ENCODE measurements around the gene LSM12. TPM values are rescaled to one million over a fixed set of nuclear protein-coding genes. Genes with fewer than 3 reads are reported as not detected.
A peak's percentile ranks its signal among the peaks of the same experiment; 100 is the strongest.

The LSM12 gene
- total and polyA plus RNA-seq, 8 donors, result 31.3 to 53.2 (median 37.2) TPM

DNA sequence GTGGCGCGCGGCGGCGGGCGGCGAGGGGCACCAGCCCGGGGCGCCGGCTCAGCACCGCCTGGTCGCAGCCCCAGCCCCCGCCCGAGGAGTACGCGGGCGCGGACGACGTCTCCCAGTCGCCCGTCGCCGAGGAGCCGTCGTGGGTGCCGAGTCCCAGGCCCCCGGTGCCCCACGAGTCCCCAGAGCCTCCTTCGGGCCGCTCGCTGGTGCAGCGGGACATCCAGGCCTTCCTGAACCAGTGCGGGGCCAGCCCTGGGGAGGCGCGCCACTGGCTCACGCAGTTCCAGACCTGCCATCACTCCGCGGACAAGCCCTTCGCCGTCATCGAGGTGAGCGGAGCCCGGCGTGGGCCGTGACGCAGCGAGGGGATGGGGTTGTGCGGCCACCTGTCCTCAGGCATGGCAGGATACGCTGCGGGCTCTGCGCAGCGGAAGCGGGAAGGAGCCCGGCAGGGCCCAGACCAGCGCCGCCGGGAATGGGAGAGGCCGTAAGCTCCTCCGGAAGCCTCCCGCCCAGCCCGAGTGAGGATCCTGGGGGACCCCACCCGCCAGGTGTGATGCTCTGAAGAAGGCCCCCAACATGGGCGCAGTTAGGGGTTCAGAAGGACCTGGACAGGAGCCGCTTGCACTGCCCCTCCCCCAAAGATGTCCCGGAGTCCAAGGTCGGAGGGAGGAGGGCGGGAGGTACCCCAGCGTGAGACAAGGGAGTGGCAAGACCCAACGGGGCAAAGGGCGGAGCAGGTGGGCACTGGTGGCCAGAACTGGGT is 61.5 kb downstream of the LSM12 start:
- TF ChIP-seq, protein P1, sequence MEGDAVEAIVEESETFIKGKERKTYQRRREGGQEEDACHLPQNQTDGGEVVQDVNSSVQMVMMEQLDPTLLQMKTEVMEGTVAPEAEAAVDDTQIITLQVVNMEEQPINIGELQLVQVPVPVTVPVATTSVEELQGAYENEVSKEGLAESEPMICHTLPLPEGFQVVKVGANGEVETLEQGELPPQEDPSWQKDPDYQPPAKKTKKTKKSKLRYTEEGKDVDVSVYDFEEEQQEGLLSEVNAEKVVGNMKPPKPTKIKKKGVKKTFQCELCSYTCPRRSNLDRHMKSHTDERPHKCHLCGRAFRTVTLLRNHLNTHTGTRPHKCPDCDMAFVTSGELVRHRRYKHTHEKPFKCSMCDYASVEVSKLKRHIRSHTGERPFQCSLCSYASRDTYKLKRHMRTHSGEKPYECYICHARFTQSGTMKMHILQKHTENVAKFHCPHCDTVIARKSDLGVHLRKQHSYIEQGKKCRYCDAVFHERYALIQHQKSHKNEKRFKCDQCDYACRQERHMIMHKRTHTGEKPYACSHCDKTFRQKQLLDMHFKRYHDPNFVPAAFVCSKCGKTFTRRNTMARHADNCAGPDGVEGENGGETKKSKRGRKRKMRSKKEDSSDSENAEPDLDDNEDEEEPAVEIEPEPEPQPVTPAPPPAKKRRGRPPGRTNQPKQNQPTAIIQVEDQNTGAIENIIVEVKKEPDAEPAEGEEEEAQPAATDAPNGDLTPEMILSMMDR (IDR thresholded peaks at IDR 0.05), result no peak
- intact Hi-C loops (cut with DNase I), result no loop called here
- Histone ChIP-seq H3K27ac (peak overlapping the region in 1 of 2 donors; percentile 62), H3K9me3 (no peaks in the 10 kb centered on the region), H3K27me3 (peaks cover 22 to 57% of the 10 kb centered on the region in 2 donors), H3K4me3 (peak overlapping the region; percentile 32 to 67), H3K4me1 (peaks cover 26 to 40% of the 10 kb centered on the region in 2 donors), H3K36me3 (peaks cover 0 to 6% of the 10 kb centered on the region in 2 donors)
- DNase-seq (peak in 1 of 4 donors; percentile 83), ATAC-seq (peak; percentile 2)

DNA sequence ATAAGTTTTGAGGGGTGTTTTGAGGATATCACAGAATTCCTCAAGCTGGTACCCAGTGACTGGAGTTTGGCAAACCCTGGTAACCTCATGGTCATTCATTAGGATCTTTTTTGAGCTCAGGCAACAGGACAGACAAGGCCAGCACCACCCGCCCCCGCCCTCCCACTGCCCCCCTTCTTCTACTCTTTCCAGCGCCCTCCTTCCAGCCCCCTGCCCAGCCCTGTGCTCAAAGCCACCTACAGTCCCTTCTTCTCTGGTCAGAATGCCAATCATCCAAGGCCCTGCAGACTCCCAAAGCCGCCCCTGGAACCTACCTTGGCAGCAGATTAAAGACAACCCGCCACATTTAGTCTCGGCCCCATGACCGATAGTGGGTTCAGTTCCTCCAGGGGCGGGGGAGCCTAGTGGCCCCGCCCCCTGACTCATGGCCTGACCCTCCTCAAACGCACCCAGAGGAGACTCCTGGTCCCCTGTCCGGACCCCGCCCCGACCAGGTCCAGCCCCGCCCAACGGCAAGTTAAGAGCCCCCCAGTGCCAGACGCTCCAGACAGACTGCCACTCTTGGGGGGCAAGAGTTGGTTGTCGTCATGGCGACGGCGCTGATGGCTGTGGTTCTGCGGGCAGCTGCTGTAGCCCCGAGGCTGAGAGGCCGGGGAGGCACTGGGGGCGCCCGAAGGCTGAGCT is 62.3 kb downstream of the LSM12 start, which contains the start of gene NAGS:
TSS of gene NAGS (plus strand) at position 546 of the 684 bp plus-strand sequence. CDS start at position 588, 42 bp downstream.
- peak within 1 kb of the TSS; percentile 32 to 67 for H3K4me3 ChIP-seq
- H3K27ac ChIP-seq, result peak within 1 kb of the TSS in 1 of 2 donors; percentile 62
- DNase-seq, result peak in 2 of 4 donors; percentile 66 to 85
- no peaks in the 10 kb centered on the region for H3K9me3 ChIP-seq
- peak; percentile 19 for ATAC-seq
- H3K4me1 ChIP-seq, result peaks cover 26 to 40% of the 10 kb centered on the region in 2 donors
- peaks cover 22 to 57% of the 10 kb centered on the region in 2 donors for H3K27me3 ChIP-seq
- no peaks in the 10 kb centered on the region for H3K36me3 ChIP-seq
- TF ChIP-seq, protein P1 (IDR thresholded peaks at IDR 0.05), result no peak
- intact Hi-C loops (cut with DNase I), result no loop called here

DNA sequence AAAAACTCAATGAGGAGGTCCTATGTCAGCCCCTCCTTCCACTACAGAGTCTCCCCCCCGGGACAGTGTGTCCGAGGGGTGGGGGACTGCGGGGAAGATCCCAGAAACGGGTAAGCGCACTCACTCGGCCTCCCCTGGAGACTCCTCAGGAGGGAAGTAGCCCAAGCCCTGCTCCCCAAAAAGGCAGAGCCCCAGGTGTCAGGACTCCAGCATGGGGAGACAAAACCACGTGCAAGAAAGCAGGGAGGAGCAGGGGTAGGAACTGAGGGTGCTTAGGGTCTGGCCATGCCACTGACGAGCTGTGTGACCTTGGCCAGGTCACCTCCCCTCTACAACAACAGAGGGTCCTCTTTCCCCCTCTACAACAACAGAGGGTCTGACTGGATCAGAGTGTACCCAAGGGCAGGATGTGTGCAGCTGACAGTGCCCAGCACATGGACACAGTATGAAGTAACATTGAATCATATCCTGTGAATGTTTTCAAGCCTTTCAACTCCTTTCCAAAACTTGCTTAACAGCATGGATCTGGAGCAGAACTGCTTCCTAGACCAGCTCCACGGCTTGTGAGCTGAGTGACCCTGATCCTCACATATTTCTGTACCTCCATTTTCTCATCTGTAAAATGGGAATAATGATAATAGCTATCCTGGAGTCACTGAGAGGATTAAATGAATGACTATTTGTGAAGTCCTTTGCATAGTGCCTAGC is 64.2 kb downstream of the LSM12 start:
- Histone ChIP-seq H3K4me3 (no peak overlapping the region), H3K4me1 (peaks cover 17 to 26% of the 10 kb centered on the region in 2 donors), H3K9me3 (no peaks in the 10 kb centered on the region), H3K27me3 (peaks cover 22 to 49% of the 10 kb centered on the region in 2 donors), H3K27ac (no peak overlapping the region), H3K36me3 (no peaks in the 10 kb centered on the region)
- TF ChIP-seq, protein P1 (IDR thresholded peaks at IDR 0.05), result no peak
- ATAC-seq, result no peak
- intact Hi-C loops (cut with DNase I), result no loop called here
- DNase-seq, result no peak

DNA sequence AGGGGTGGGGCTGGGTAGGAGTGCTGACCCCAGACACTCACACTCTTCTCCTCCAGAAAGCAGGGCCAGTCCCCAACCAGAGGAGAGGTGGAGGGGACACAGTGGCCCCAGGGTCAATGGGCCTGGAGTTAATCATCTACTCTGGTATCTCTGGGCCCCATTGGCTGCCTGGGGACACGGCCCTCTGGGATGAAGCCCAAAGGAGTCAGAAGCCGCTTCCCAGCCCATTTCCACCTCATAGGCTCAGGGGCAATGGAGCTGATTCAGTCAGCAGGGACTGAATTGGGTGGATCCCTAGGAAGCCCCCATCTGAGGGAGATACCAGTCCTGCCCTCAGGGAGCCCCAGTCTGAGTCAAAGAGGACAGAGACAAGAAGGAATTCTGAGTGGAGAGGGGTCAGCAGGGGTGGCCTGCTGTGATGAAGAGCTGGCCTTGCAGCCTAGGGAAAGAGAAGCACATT is 65.0 kb downstream of the LSM12 start:
- H3K9me3 ChIP-seq, result no peaks in the 10 kb centered on the region
- H3K27me3 ChIP-seq, result peaks cover 22 to 45% of the 10 kb centered on the region in 2 donors
- ATAC-seq, result no peak
- no peaks in the 10 kb centered on the region for H3K36me3 ChIP-seq
- H3K27ac ChIP-seq, result no peak overlapping the region
- peaks cover 15 to 22% of the 10 kb centered on the region in 2 donors for H3K4me1 ChIP-seq
- TF ChIP-seq, protein P1 (IDR thresholded peaks at IDR 0.05), result no peak
- no peak overlapping the region for H3K4me3 ChIP-seq
- DNase-seq, result no peak
- intact Hi-C loops (cut with DNase I), result no loop called here

Data from left lung (tissue), 10 donors.